Heart right ventricle (tissue), 16 donors: ENCODE measurements around the gene CPNE5. TPM values are rescaled to one million over a fixed set of nuclear protein-coding genes. Genes with fewer than 3 reads are reported as not detected.

Experiments
- ATAC-seq, 8 donors: fragments of 200-7000 bp; cut with Tn5 transposase; one replicate each; pipeline ENCODE4 v1.9.1; 2020; ENCODE audit warnings: mild to moderate bottlenecking in 8 of 8, moderate library complexity in 8 of 8, moderate number of reproducible peaks in 1 of 8
- DNase-seq, 2 donors: peaks; one replicate each; pipeline ENCODE4 v3.0.0-alpha.2; 2020
- H3K27ac ChIP-seq, 10 donors: fragments of 200-600 bp; sonication (generic) in 2 of 10; one replicate each; pipeline versions ENCODE4 v1.5.0 to v1.8.0; 2020 to 2022; ENCODE audit warnings: mild to moderate bottlenecking in 3 of 10
- H3K27me3 ChIP-seq, 7 donors: fragments of 200-600 bp; one replicate each; pipeline ENCODE4 v1.8.0; 2021 to 2022; ENCODE audit warnings: mild to moderate bottlenecking in 2 of 7
- H3K36me3 ChIP-seq, 9 donors: fragments of 200-600 bp; sonication (generic) in 1 of 9; one replicate each; pipeline versions ENCODE4 v1.5.0 to v1.8.0; 2020 to 2022; ENCODE audit warnings: mild to moderate bottlenecking in 2 of 9
- H3K4me1 ChIP-seq, 9 donors: fragments of 200-600 bp; sonication (generic) in 1 of 9; one replicate each; pipeline versions ENCODE4 v1.5.0 to v1.8.0; 2020 to 2022; ENCODE audit warnings: mild to moderate bottlenecking in 4 of 9
- H3K4me3 ChIP-seq, 10 donors: fragments of 200-600 bp; sonication (generic) in 2 of 10; one replicate each; pipeline versions ENCODE4 v1.5.0 to v1.8.0; 2020 to 2022; ENCODE audit warnings: mild to moderate bottlenecking in 7 of 10, moderate library complexity in 2 of 10
- H3K9me3 ChIP-seq, 11 donors: fragments of 200-600 bp in 10 of 11; sonication (generic) in 2 of 11; one replicate each; pipeline versions ENCODE4 v1.5.0 to v1.8.0; 2013 to 2022; ENCODE audit warnings: mild to moderate bottlenecking in 2 of 11, control low read depth in 1 of 11, moderate library complexity in 1 of 11
- CTCF ChIP-seq, 9 donors: fragments of 200-600 bp; sonication (generic) in 2 of 9; IDR thresholded peaks; one replicate each; pipeline versions ENCODE4 v1.5.0 to v1.8.0; 2021 to 2022; ENCODE audit warnings: antibody characterized with exemption in 9 of 9, mild to moderate bottlenecking in 5 of 9, moderate library complexity in 1 of 9
- WGBS, 2 donors: extraction: QIAGEN DNeasy Blood & Tissue Kit; methylation state at CpG; one replicate each; pipeline ENCODE4 v1.1.7; 2013; ENCODE audit warnings: inconsistent platforms in 1 of 2; 5-methylcytosine and 5-hydroxymethylcytosine counted together
- intact Hi-C, 10 donors: fragments of 100-400 bp; cut with DNase I; formaldehyde crosslinking; loops; one replicate each; pipeline versions ENCODE4 v1.11.1 to v1.14.2; 2022
- polyA plus RNA-seq, 2 donors: library from polyadenylated mRNA; stranded (reverse); fragments of 200-250 nt; gene quantifications; one replicate each; pipeline ENCODE4 v1.2.3, GENCODE V29; 2013
- total RNA-seq, 10 donors: library from RNA; stranded (reverse); fragmentation: NEBNext Ultra II Directional in 3 of 10; extraction: Animal tissue kit (Norgen Biotek cat#: 25700) in 3 of 10; gene quantifications; one replicate each; pipeline versions ENCODE4 v1.2.1 to v1.2.4, GENCODE V29; 2021 to 2023
- donor health status: Arrhythmogenic right ventricular cardiomyopathy.
- donor health status: ischemic (EF 13 %, LVEDD 7.1; RV severe dilation, severe dysfunction).
- donor health status: healthy with polysubstance abuse.
- donor health status: DM: no; HTN: yes; CAD: no.
- donor health status: DM: no; HTN: no; CAD: no.
- donor health status: ischemic (EF 25% LVEDD 6.9; RV normal size, moderate dysfunction).
- donor health status: ischemic (EF 25% LVEDD 5.7; RV mildly dilated, moderate dysfunction).
- donor health status: healthy.
- donor health status: DM: yes; HTN: yes; CAD: no.
- donor health status: Ischemic cardiomyopathy.
- donor health status: ischemic (EF 35%, LVEDD 5.7; RV mildly dilated, moderate dysfunction).
- donor health status: nonischemic (EF 11% LVEDD 7.7; RV severe dilation, severe dysfunction).
- donor health status: DM: yes; HTN: yes; CAD: no.
- donor health status: PGD.
- donor health status: ischemic (EF 29% LVEDD 5.4; RV normal size, mild dysfunction).
- donor health status: nonischemic (EF 23%, LVEDD 6.1; RV moderate dilation, normal function).

Gene CPNE5
- total and polyA plus RNA-seq, 12 donors: 2.8 to 98.2 (median 24.4) TPM

GRCh38 chr6:36833182-36833789 is 6.0 kb downstream of the CPNE5 start:
- Histone ChIP-seq H3K27ac (no peak overlapping the region), H3K27me3 (peaks cover 0 to 7% (median 0%) of the 10 kb centered on the region in 7 donors), H3K36me3 (no peaks in the 10 kb centered on the region), H3K4me3 (no peak overlapping the region), H3K4me1 (peaks cover 0 to 47% (median 27%) of the 10 kb centered on the region in 9 donors), H3K9me3 (no peaks in the 10 kb centered on the region)
- ATAC-seq: no peak
- DNase-seq: no peak
- intact Hi-C loops: no loop called here
- TF ChIP-seq CTCF (IDR thresholded peaks at IDR 0.05): no peak
- 90 to 91% methylated on average over 7 of the region's 7 CpGs for WGBS, 2 donors

GRCh38 chr6:36832313-36832712 is 6.9 kb downstream of the CPNE5 start:
- H3K4me3 ChIP-seq: no peak overlapping the region
- ATAC-seq (no peak), DNase-seq (no peak)
- H3K36me3 ChIP-seq: no peaks in the 10 kb centered on the region
- intact Hi-C loops: no loop called here
- peaks cover 4 to 57% (median 36%) of the 10 kb centered on the region in 9 donors for H3K4me1 ChIP-seq
- H3K27ac ChIP-seq: peak overlapping the region in 2 of 10 donors; percentile 2 to 15
- WGBS, 2 donors: 88 to 91% methylated on average over 5 of the region's 5 CpGs
- no peaks in the 10 kb centered on the region for H3K27me3 ChIP-seq
- TF ChIP-seq CTCF (IDR thresholded peaks at IDR 0.05): no peak
- H3K9me3 ChIP-seq: no peaks in the 10 kb centered on the region

GRCh38 chr6:36830577-36830976 is 8.7 kb downstream of the CPNE5 start:
- Histone ChIP-seq H3K9me3 (no peaks in the 10 kb centered on the region), H3K27ac (peak overlapping the region in 6 of 10 donors; percentile 6 to 79 (median 68)), H3K36me3 (no peaks in the 10 kb centered on the region), H3K4me1 (peaks cover 10 to 74% (median 54%) of the 10 kb centered on the region in 9 donors), H3K27me3 (no peaks in the 10 kb centered on the region), H3K4me3 (no peak overlapping the region)
- intact Hi-C loops: no loop called here
- WGBS, 2 donors: 53 to 56% methylated on average over 2 of the region's 2 CpGs
- DNase-seq (no peak), ATAC-seq (no peak)
- TF ChIP-seq CTCF (IDR thresholded peaks at IDR 0.05): no peak

GRCh38 chr6:36829919-36830544 is 9.2 kb downstream of the CPNE5 start:
- Histone ChIP-seq H3K36me3 (no peaks in the 10 kb centered on the region), H3K4me3 (no peak overlapping the region), H3K27me3 (no peaks in the 10 kb centered on the region), H3K4me1 (peaks cover 14 to 77% (median 59%) of the 10 kb centered on the region in 9 donors), H3K27ac (peak overlapping the region in 6 of 10 donors; percentile 6 to 79 (median 68)), H3K9me3 (no peaks in the 10 kb centered on the region)
- 22 to 29% methylated on average over 11 of the region's 11 CpGs for WGBS, 2 donors
- DNase-seq (peak; percentile 69 to 81), ATAC-seq (peak; percentile 21 to 76 (median 52))
- intact Hi-C loops: no loop called here
- TF ChIP-seq CTCF (IDR thresholded peaks at IDR 0.05): no peak
